ENCODE measurements around the gene NR2F1.

Gene NR2F1

GRCh38 chr5:93590493-93590892 lies 7.5 kb downstream of the NR2F1 start:
- no peak for DNase-seq (ENCODE audit: low read depth in 2 of 2)

GRCh38 chr5:93591323-93591945 lies 8.4 kb downstream of the NR2F1 start:
- DNase-seq (ENCODE audit: low read depth in 2 of 2), result no peak

GRCh38 chr5:93592883-93593282 lies 9.9 kb downstream of the NR2F1 start:
- no peak for DNase-seq (ENCODE audit: low read depth in 2 of 2)

- no peak for DNase-seq (ENCODE audit: low read depth in 2 of 2)
Measured at GRCh38 chr5:93593476-93594131, 10.6 kb downstream of the NR2F1 start.

- DNase-seq (ENCODE audit: low read depth in 2 of 2), result no peak
Measured at GRCh38 chr5:93594591-93595419, 11.8 kb downstream of the NR2F1 start.

GRCh38 chr5:93595420-93596147 lies 12.6 kb downstream of the NR2F1 start:
- no peak for DNase-seq (ENCODE audit: low read depth in 2 of 2)

- DNase-seq (ENCODE audit: low read depth in 2 of 2), result no peak
Measured at GRCh38 chr5:93596310-93596675, 13.3 kb downstream of the NR2F1 start.

- DNase-seq (ENCODE audit: low read depth in 2 of 2), result no peak
Measured at GRCh38 chr5:93596676-93597490, 13.9 kb downstream of the NR2F1 start.

GRCh38 chr5:93598091-93599000 lies 15.3 kb downstream of the NR2F1 start:
- DNase-seq (ENCODE audit: low read depth in 2 of 2), result no peak

GRCh38 chr5:93599001-93599379 lies 16.0 kb downstream of the NR2F1 start:
- no peak for DNase-seq (ENCODE audit: low read depth in 2 of 2)

- no peak for DNase-seq (ENCODE audit: low read depth in 2 of 2)
Measured at GRCh38 chr5:93599399-93600120, 16.5 kb downstream of the NR2F1 start.

- DNase-seq (ENCODE audit: low read depth in 2 of 2), result no peak
Measured at GRCh38 chr5:93600409-93601070, 17.5 kb downstream of the NR2F1 start.

- no peak for DNase-seq (ENCODE audit: low read depth in 2 of 2)
Measured at GRCh38 chr5:93601071-93601801, 18.2 kb downstream of the NR2F1 start.

GRCh38 chr5:93601802-93602155 lies 18.8 kb downstream of the NR2F1 start:
- no peak for DNase-seq (ENCODE audit: low read depth in 2 of 2)

GRCh38 chr5:93602241-93603077 lies 19.4 kb downstream of the NR2F1 start:
- no peak for DNase-seq (ENCODE audit: low read depth in 2 of 2)

- DNase-seq (ENCODE audit: low read depth in 2 of 2), result no peak
Measured at GRCh38 chr5:93603078-93603792, 20.2 kb downstream of the NR2F1 start.

Data from stimulated activated CD8-positive, alpha-beta memory T cell treated with anti-CD3 and anti-CD28 coated beads, Interleukin-2, amount 100 ng/mL, for 1 hour (primary cell).